Measurements from ENCODE around the gene GADL1.

Gene GADL1

DNA sequence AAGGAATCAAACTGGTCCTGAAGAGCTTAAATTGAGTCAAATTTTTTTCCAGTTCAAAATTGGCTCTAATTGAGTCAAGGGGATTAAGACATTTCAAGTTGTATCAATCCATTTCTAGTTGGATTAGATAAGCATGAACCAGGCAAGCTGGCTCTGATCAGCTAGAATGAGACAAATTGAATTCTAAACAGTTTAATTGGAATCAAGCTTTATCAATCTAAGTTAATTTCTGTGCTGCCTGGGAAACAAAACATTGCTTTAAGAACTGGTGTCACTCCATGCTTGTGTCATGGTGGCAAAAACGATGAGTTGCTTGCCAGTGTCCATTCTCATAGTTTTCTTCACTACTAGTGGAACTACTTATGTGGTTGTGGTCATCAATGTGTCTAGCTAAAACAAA is 171.2 kb downstream of the GADL1 start:
- no peaks in the 10 kb centered on the region for H3K9me3 ChIP-seq (replicated peaks; ENCODE audit: insufficient read depth, low read length)
- no peaks in the 10 kb centered on the region for H3K27me3 ChIP-seq (replicated peaks; ENCODE audit: insufficient read depth, low read length)
- TF ChIP-seq EZH2phosphoT487 (IDR thresholded peaks at IDR 0.05; ENCODE audit: low read length) (no peak), CTCF (IDR thresholded peaks at IDR 0.05; ENCODE audit: low read length) (no peak), EZH2 (optimal IDR thresholded peaks at IDR 0.05; ENCODE audit: low read depth, low read length) (no peak)
- H3K9me2 ChIP-seq (replicated peaks; ENCODE audit: insufficient read depth, low read length): no peaks in the 10 kb centered on the region
- no peaks in the 10 kb centered on the region for H3F3A ChIP-seq (ENCODE audit: insufficient read depth, low read length)
- H3K9ac ChIP-seq (ENCODE audit: low read length): no peak overlapping the region
- no peaks in the 10 kb centered on the region for H3K79me2 ChIP-seq (ENCODE audit: low read length)
- H4K20me1 ChIP-seq (ENCODE audit: insufficient read depth, low read length): no peaks in the 10 kb centered on the region
- H3K4me1 ChIP-seq (ENCODE audit: low read length): no peaks in the 10 kb centered on the region
- no peak for DNase-seq
- no peaks in the 10 kb centered on the region for H3K36me3 ChIP-seq (replicated peaks; ENCODE audit: insufficient read depth, low read length)
- H3K4me3 ChIP-seq (ENCODE audit: low read length): no peak overlapping the region
- no peak overlapping the region for H3K27ac ChIP-seq (ENCODE audit: low read length)
- no peak overlapping the region for H3K4me2 ChIP-seq (ENCODE audit: low read depth, low read length)
- no peak overlapping the region for H2AFZ ChIP-seq (ENCODE audit: low read length)

DNA sequence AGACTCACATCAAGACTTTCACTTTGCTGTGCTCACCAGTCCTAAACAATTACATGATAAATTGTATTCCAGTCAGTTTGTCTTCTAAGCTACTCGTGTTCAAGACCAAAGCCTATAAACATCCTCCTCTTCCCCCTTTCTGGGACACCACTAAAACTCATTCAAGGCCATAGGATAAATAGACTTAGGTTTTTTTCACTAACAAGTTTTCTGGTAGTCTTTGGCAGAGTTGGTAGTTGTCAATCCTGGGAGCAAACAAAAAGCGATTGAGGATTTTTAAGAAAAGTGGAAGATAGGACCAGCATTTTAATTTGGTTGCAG is 173.2 kb downstream of the GADL1 start:
- no peaks in the 10 kb centered on the region for H3K9me2 ChIP-seq (replicated peaks; ENCODE audit: insufficient read depth, low read length)
- H4K20me1 ChIP-seq (ENCODE audit: insufficient read depth, low read length): no peaks in the 10 kb centered on the region
- no peaks in the 10 kb centered on the region for H3K27me3 ChIP-seq (replicated peaks; ENCODE audit: insufficient read depth, low read length)
- no peaks in the 10 kb centered on the region for H3F3A ChIP-seq (ENCODE audit: insufficient read depth, low read length)
- no peak for DNase-seq
- H3K4me2 ChIP-seq (ENCODE audit: low read depth, low read length): no peak overlapping the region
- H3K27ac ChIP-seq (ENCODE audit: low read length): no peak overlapping the region
- H3K36me3 ChIP-seq (replicated peaks; ENCODE audit: insufficient read depth, low read length): no peaks in the 10 kb centered on the region
- H3K4me3 ChIP-seq (ENCODE audit: low read length): no peak overlapping the region
- no peak overlapping the region for H2AFZ ChIP-seq (ENCODE audit: low read length)
- no peaks in the 10 kb centered on the region for H3K9me3 ChIP-seq (replicated peaks; ENCODE audit: insufficient read depth, low read length)
- H3K4me1 ChIP-seq (ENCODE audit: low read length): no peaks in the 10 kb centered on the region
- H3K79me2 ChIP-seq (ENCODE audit: low read length): no peaks in the 10 kb centered on the region
- TF ChIP-seq EZH2 (optimal IDR thresholded peaks at IDR 0.05; ENCODE audit: low read depth, low read length): no peak
- TF ChIP-seq CTCF (IDR thresholded peaks at IDR 0.05; ENCODE audit: low read length): no peak
- TF ChIP-seq EZH2phosphoT487 (IDR thresholded peaks at IDR 0.05; ENCODE audit: low read length): no peak
- H3K9ac ChIP-seq (ENCODE audit: low read length): no peak overlapping the region

- Histone ChIP-seq H3K4me1 (ENCODE audit: low read length) (no peaks in the 10 kb centered on the region), H2AFZ (ENCODE audit: low read length) (no peak overlapping the region), H3K9me2 (replicated peaks; ENCODE audit: insufficient read depth, low read length) (no peaks in the 10 kb centered on the region), H4K20me1 (ENCODE audit: insufficient read depth, low read length) (no peaks in the 10 kb centered on the region), H3K27me3 (replicated peaks; ENCODE audit: insufficient read depth, low read length) (no peaks in the 10 kb centered on the region), H3K9me3 (replicated peaks; ENCODE audit: insufficient read depth, low read length) (no peaks in the 10 kb centered on the region), H3K4me2 (ENCODE audit: low read depth, low read length) (no peak overlapping the region), H3K79me2 (ENCODE audit: low read length) (no peaks in the 10 kb centered on the region), H3F3A (ENCODE audit: insufficient read depth, low read length) (no peaks in the 10 kb centered on the region), H3K4me3 (ENCODE audit: low read length) (no peak overlapping the region), H3K9ac (ENCODE audit: low read length) (no peak overlapping the region), H3K27ac (ENCODE audit: low read length) (no peak overlapping the region), H3K36me3 (replicated peaks; ENCODE audit: insufficient read depth, low read length) (no peaks in the 10 kb centered on the region)
- no peak for DNase-seq
- TF ChIP-seq CTCF (IDR thresholded peaks at IDR 0.05; ENCODE audit: low read length) (no peak), EZH2 (optimal IDR thresholded peaks at IDR 0.05; ENCODE audit: low read depth, low read length) (no peak), EZH2phosphoT487 (IDR thresholded peaks at IDR 0.05; ENCODE audit: low read length) (no peak)
These were observed 173.7 kb downstream of the GADL1 start for GRCh38 chr3:30720586-30721313.
